ENCODE measurements around the gene DYRK1A.

DYRK1A gene

DNA sequence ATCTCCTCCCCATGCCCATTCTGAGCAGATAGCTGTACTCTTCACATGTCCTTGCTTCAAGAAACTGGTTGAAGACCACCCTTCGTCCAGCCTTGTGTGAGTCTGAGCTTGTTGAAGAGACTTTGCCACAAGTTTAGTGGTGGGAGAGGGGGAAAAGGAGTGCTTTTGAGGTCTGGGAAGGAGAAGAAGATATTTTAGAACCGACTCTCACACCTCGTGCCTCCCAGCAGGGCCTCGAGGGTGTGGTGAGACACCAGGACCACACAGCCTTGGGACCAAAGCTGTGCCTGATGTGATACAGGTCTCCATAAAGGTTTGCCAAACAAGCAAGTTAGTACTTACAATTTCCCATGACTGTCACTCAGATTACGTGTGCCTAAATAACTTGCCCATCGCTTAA lies 201.8 kb downstream of the DYRK1A start:
- no peaks in the 10 kb centered on the region for H3K36me3 ChIP-seq (replicated peaks)
- in situ Hi-C loops (cut with HindIII; ENCODE audit: low pct_ligation_motif_present, low sequenced_read_pairs): no loop called here
- no peaks in the 10 kb centered on the region for H3K27me3 ChIP-seq (replicated peaks)
- no peak overlapping the region for H3K27ac ChIP-seq
- TF ChIP-seq, protein P1, sequence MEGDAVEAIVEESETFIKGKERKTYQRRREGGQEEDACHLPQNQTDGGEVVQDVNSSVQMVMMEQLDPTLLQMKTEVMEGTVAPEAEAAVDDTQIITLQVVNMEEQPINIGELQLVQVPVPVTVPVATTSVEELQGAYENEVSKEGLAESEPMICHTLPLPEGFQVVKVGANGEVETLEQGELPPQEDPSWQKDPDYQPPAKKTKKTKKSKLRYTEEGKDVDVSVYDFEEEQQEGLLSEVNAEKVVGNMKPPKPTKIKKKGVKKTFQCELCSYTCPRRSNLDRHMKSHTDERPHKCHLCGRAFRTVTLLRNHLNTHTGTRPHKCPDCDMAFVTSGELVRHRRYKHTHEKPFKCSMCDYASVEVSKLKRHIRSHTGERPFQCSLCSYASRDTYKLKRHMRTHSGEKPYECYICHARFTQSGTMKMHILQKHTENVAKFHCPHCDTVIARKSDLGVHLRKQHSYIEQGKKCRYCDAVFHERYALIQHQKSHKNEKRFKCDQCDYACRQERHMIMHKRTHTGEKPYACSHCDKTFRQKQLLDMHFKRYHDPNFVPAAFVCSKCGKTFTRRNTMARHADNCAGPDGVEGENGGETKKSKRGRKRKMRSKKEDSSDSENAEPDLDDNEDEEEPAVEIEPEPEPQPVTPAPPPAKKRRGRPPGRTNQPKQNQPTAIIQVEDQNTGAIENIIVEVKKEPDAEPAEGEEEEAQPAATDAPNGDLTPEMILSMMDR (IDR thresholded peaks at IDR 0.05; ENCODE audit: low read depth, low read length, missing control alignments): no peak
- DNase-seq: no peak
- H3K4me3 ChIP-seq (ENCODE audit: low read depth, low read length): no peak overlapping the region

DNA sequence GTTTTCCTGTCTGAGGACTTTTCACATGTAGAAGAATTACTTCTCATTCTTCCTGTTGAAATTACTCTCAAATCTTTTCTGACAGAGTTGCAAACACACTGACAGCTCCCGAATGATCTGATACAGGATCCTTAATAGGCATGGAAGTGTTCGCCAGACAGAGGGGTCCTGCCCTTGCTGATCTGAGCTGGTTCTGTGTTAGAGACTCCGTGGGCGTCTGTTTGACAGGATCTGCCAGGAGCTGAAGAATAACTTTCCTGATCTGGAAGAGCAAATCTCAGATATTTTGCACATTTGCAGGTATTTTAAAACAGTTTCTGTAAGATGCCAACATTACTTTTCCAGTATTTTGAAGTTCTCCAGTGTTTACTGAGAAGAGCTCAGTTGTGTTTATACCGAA lies 202.3 kb downstream of the DYRK1A start:
- no peaks in the 10 kb centered on the region for H3K27me3 ChIP-seq (replicated peaks)
- TF ChIP-seq, protein P1 (IDR thresholded peaks at IDR 0.05; ENCODE audit: low read depth, low read length, missing control alignments): no peak
- H3K4me3 ChIP-seq (ENCODE audit: low read depth, low read length): no peak overlapping the region
- in situ Hi-C loops (cut with HindIII; ENCODE audit: low pct_ligation_motif_present, low sequenced_read_pairs): no loop called here
- no peak for DNase-seq
- H3K27ac ChIP-seq: no peak overlapping the region
- H3K36me3 ChIP-seq (replicated peaks): no peaks in the 10 kb centered on the region

DNA sequence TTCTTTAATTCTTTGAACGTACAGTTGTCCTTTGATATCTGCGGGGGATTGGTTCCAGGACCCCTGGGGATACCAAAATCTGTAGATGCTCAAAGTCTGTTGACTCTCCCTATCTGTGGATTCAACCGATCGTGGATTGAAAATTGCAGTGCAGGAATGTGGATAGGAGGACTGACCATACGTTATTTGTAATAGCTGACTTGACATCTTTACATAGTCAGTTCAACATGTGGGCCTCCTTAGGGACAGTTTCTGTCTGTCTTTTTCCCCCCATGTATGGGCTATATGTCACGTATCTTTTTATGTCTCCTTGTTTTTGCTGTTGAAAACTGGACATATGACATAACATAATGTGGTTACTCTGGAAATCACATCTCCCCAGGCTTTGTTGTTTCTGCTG lies 204.9 kb downstream of the DYRK1A start:
- H3K27ac ChIP-seq: no peak overlapping the region
- H3K4me3 ChIP-seq (ENCODE audit: low read depth, low read length): no peak overlapping the region
- DNase-seq: no peak
- H3K36me3 ChIP-seq (replicated peaks): no peaks in the 10 kb centered on the region
- in situ Hi-C loops (cut with HindIII; ENCODE audit: low pct_ligation_motif_present, low sequenced_read_pairs): no loop called here
- H3K27me3 ChIP-seq (replicated peaks): no peaks in the 10 kb centered on the region
- TF ChIP-seq, protein P1 (IDR thresholded peaks at IDR 0.05; ENCODE audit: low read depth, low read length, missing control alignments): no peak

DNA sequence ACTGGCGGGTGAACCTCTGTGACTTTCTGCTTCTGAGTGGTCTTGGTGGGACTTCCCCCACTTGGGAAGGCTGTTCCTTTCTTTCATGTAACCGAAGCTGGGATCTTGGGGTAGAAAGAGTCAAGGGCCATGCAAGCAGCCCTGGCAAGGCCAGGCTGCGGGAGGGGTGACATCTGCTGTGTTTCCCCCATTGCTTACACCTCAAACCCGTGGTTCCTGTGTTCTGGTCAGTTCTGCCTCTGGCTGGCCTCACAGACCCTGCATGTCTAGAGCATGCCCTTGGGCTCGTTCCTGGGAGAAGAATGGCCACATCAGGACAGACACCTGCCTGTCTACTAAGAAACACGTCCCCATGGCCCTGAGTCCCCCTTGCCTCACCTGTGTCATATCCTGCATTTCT lies 207.7 kb downstream of the DYRK1A start:
- H3K27me3 ChIP-seq (replicated peaks): no peaks in the 10 kb centered on the region
- no peak overlapping the region for H3K4me3 ChIP-seq (ENCODE audit: low read depth, low read length)
- no peak for DNase-seq
- H3K27ac ChIP-seq: no peak overlapping the region
- in situ Hi-C loops (cut with HindIII; ENCODE audit: low pct_ligation_motif_present, low sequenced_read_pairs): no loop called here
- H3K36me3 ChIP-seq (replicated peaks): no peaks in the 10 kb centered on the region
- TF ChIP-seq, protein P1 (IDR thresholded peaks at IDR 0.05; ENCODE audit: low read depth, low read length, missing control alignments): no peak

DNA sequence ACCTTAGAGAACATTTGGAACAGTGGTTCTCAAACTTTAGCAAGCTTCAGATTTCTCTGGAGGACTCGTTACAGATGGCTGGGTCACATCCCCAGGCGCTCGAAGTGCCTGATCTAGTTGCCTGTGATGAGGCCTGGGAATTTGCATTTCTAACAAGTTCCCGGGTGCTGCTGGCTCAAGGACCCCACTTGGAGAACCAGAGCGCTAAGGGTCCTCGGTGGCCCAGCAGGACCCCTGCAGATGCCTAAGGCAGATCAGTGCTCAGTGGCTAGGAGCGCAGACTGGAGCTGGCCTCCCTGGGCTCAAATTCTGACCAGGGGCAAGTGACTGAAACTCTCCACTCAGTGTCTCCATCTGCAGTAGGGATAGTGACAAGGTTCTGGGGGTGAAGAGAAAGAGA lies 208.2 kb downstream of the DYRK1A start:
- TF ChIP-seq, protein P1 (IDR thresholded peaks at IDR 0.05; ENCODE audit: low read depth, low read length, missing control alignments): no peak
- Histone ChIP-seq H3K27me3 (replicated peaks) (no peaks in the 10 kb centered on the region), H3K36me3 (replicated peaks) (no peaks in the 10 kb centered on the region), H3K4me3 (ENCODE audit: low read depth, low read length) (no peak overlapping the region), H3K27ac (no peak overlapping the region)
- in situ Hi-C loops (cut with HindIII; ENCODE audit: low pct_ligation_motif_present, low sequenced_read_pairs): no loop called here
- DNase-seq: no peak

DNA sequence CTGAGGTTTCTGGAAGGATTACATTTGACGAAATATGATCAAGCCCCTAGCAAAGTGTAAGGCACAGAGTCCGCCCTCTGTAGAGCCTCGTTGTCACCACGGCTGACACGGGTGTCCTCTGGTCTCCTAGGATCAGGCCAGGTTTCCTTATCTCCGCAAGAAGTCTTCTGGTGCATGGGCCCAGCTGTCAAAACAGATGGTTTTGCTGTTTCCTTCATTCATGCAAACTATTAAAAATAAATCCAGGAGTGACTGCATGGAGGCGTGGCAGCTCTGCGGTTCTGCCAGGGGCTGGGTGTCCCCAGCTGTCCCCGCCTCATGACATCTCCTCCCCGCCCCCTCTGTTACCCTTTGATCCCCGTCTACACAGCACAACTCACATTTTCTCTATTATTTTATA lies 209.0 kb downstream of the DYRK1A start:
- TF ChIP-seq, protein P1 (IDR thresholded peaks at IDR 0.05; ENCODE audit: low read depth, low read length, missing control alignments): no peak
- Histone ChIP-seq H3K4me3 (ENCODE audit: low read depth, low read length) (no peak overlapping the region), H3K27me3 (replicated peaks) (no peaks in the 10 kb centered on the region), H3K27ac (no peak overlapping the region), H3K36me3 (replicated peaks) (no peaks in the 10 kb centered on the region)
- no peak for DNase-seq
- in situ Hi-C loops (cut with HindIII; ENCODE audit: low pct_ligation_motif_present, low sequenced_read_pairs): no loop called here

Data from brain microvascular endothelial cell (primary cell).